GM18508 (cell line): Measurements from ENCODE around the gene PRICKLE2.
"Not testable (repeated sequence)": the region's sequence is repeated elsewhere in the genome, so short reads cannot be mapped to it uniquely, and the experiment has no call there.

Experiments used
- ATAC-seq: cut with Tn5 transposase; IDR thresholded peaks from one replicate; pipeline ENCODE4 v1.9.1; 2021; ENCODE audit warnings: moderate number of reproducible peaks; ENCODE audit not compliant: insufficient read depth, unreplicated experiment

Gene PRICKLE2

DNA sequence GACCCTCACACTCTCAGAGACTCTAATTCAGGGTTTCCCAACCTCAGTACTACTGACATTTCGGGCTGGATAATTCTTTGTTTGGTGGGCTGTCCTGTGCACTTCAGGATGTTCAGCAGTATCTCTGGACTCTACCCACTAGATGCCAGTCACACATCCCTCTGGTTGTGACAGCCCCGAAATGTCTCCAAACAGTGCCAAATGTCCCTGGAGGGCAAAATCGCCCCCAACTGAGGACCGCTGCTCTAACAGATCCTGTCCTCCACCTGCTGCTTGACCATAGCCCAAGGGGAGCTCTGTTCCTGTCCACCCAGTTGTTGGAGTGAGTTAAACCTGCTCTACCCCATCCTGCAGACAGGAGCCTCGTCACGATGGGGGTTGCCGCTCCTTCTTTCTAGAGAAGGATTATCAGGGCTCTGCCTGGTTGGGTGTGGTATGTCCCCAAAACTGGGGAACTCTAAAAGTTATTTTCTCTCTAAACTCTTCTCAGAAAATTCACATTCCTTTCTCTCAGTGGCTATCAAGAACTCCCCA is 116.4 kb downstream of the PRICKLE2 start:
- ATAC-seq = no peak

DNA sequence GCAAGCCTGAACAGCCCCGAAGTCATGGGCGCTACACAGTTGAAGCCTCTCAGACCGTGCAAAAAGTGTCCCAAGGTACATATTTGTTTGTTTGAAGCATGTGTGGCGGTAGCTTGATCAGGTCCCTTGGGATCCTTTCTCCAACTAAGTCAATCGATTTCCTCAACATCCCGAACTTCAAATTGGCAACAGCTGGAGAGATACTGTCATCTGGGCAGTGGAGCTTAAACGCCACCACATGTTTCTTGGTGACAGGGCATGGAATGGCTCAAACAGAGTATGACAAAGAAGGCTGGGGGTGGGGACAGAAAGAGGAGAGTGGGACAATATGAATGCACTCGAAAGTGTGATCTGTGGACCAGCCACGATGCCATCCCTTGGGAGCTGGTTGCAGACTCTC is 117.0 kb downstream of the PRICKLE2 start:
- ATAC-seq = no peak

DNA sequence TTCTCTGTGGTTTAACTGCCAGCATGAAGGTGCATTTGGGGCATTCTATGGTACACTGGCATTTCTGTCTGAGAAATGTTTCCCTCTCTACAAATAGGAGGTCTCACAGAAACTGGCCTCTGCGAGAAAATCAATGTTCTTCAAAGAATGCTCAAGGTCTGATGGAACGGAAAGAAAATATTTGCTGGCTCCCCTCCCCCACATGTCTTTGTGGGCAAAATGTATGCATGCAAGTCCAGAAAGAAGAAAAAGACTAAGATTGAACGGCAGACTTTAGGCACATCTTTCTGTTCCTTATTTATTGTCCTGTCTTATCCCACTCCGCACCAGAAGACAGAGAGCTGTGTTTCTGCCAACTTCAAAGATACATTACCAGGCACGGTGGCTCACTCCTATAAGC is 118.1 kb downstream of the PRICKLE2 start:
- ATAC-seq = no peak

DNA sequence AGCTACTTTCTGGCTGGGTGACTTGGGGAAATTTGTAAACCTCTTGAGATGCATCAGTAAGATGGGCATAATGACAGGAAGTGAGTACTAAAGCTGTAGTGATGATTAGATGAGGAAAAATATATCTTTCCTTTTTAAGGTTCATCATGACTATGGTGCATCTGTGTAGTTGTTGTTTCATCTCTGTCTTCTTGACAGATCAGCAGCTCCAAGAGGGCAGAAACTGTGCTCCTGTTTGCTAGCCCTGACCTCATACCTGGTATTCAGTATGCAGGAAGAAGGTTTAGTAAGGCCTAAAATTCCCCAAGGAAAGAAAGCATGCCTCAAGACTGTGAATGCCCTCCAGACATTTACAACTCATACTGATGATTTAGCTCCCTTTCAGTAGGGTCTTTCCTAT is 119.5 kb downstream of the PRICKLE2 start:
- no peak for ATAC-seq

DNA sequence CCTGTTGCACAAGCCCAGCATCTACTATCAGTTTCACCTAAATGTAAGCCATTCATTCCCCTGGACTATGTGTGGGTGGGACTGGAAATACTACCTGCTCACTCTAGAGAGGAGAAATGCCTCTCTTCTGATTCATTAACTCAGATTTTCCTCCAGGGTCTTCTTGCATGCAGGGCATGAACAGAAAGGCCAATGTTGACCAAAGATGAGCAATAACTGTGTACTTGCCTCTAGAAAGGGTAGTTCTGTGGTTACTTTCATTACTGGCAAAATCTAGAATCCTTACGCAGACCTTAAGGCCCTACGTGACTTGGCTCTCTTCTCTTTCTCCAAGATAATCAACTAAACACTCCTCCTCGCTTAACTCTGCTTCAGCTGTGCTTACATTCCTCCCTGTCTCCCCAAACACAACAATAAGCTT is 120.6 kb downstream of the PRICKLE2 start:
- ATAC-seq = no peak

DNA sequence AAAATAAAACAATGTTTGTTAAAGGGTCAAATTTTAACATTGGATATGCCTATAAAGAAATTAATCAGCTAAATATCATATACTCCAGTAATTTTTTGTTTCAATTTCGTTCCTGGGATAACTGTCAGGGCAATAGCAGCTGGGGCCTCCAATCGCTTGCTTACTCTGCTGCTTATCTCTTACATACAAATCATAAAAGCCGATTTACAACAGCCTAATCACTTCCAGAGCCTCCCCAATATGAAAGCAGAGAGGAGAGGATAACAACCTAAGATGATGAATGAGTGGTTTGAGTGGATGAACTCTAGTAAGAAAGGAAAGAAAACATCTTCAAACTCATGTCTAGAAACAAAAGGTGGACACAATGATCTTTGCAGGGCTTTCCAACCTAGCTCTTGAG is 121.3 kb downstream of the PRICKLE2 start:
- no peak for ATAC-seq

DNA sequence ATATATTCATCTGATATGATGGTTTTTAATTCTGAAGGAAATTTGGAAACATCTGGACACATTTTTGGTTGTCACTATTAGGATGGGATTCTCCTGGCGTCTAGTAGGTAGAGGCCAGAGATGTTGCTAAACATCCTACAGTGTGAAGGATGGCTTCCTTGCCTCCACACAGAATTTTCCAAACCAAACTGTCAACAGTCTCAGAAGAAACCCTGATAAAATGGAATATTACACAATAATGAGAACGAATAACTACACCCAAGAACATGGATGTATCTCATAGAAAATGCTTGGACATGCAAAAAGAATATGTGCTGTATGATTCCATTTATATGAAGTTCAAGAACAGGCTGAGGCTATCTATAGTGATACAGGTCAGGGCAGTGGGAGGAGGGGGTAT is 122.1 kb downstream of the PRICKLE2 start:
- ATAC-seq = no peak

DNA sequence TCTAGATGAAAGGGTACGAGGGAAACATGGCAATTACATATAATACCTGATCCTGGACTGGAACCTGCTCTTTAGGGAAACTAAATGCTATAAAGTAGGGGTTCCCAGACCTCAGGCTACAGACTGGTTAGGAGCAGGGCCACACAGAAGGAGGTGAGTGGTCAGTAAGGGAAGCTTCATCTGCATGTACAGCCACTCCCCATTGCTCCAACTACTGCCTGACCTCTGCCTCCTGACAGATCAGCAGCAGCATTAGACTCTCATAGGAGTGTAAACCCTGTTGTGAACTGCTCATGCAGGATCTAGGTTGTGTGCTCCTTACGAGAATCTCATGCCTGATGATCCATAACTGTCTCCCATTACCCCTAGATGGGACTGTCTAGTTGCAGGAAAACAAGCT is 123.1 kb downstream of the PRICKLE2 start:
- no peak for ATAC-seq

DNA sequence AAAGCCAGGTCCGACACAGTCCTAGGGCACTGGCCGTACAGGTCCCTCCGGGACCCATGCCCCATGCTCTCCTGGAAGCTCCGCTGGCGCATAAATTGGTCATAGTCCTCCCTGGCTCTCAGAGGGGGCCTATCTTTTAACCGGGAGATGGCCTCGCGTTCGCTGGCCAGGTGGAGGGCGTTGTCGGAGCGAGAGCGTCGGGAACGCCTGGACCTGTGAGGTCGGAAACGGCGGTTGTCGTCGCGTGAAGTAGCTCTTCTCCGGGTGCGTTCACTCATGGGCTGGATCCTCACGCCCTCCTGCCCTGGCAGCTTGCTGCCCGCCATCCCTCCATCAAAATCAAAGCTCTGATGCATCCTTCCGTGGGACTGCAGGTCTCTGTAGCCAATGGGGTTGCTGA is 126.0 kb downstream of the PRICKLE2 start:
- ATAC-seq = no peak

DNA sequence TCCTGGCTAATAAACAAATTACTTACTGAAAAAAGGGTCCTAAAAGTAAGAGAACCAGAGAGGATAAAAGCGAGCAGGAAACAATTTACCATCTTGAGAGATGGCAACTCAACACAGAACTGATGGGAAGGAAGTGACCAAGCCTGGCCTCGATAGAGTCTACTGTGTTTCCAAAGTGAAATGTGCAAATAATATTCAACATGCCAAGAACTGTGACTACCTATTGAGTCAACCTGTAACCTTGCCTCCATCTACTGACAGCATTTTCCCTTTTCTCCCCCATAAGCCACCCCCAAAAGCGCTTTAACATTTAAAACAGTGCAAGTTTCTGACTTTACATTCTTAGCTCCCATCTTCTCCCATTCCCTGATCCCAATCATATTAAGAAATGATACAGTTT is 126.6 kb downstream of the PRICKLE2 start:
- no peak for ATAC-seq

DNA sequence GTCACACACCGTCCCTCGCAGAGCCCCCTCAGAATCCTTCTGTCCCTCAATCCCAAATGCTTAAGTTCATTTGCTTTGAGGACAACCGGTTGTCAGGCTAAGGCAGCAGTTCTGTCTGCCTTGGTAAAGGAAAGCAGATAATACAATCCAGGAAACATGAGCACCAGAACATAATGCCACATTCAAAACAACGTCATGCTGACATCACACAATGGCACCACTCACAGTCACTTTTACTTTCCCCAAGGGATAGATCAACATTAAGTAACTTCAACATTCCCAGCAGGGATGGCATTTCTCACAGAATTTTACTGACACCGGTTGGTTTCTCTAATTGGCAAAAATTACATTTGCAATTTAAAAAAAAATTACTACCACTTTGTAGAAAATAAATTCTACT is 127.3 kb downstream of the PRICKLE2 start:
- no peak for ATAC-seq

DNA sequence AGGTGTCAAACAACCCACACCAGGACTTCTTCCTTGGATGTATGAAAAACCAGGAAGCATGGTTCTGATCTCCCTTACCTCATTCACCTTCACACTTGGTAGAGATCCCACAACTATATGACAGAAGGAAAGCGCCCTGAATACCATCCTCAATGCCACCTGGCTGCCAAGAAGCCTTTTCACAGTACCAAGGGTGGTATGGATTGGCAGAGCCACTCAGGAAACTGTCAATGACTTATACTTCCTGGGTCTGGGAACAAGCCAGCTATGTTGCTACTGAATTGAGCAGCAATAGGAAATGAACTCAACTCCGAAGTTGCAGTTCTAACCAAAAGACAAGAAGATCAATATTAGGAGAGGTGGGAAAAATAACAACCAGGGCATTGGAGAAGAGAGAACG is 129.5 kb downstream of the PRICKLE2 start:
- no peak for ATAC-seq

DNA sequence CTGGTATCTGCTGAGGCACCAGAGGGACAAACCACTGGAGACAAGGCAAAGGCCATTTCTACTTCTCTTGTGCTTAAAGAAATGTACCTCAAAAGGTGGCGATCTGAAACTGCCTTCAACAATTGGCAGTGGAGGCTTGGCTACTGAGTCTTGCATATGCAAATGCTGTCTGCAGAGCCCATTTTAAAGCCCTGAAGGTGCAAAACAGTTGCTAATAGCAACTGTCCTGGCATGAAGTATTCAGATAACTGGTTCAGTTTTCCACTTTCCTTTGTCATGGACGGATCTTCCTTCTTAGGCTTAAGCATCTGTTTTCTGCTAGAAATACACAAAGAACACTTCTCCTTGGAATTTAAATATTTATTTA is 130.6 kb downstream of the PRICKLE2 start:
- ATAC-seq = no peak

DNA sequence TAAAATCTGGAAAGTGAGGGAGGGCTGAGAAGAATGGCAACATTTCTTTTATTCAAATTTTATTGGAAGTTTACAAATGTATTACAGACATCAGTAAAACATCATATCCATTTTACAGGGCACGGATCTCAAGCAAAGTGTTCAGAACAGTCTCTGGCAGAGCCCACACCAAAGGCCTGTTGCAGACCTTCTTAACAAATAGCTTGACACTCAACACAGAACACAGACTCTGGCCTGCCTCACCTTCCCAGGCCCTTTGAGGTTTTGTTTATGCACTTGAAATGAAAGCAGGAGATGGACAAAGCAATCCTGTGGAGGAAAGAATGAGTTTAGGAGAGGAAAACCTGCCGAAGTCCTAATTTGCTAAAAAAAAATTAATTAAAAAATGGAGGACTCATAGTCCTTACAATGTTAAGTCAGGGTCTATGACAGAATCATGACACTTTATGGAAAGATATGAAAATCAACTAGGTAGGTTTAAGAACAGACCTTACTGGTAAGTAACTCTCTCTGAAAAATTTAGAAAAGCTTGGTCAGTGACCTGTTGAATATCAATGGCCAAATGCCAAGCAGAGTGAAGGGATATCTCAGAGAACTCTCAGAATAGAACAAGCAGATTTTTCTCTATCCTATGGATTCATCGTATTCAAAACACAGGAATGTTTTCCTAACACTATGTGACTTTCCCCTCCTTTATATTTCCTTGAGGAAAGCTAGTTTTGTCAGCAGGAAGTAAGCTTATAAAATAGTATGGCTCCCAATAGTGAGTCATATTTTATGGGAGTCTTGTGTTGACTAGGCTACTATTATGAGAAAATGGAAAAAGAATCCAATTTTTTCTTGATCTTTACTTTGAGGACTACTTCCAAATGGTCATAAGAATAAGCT is 131.2 kb downstream of the PRICKLE2 start:
- ATAC-seq = no peak

DNA sequence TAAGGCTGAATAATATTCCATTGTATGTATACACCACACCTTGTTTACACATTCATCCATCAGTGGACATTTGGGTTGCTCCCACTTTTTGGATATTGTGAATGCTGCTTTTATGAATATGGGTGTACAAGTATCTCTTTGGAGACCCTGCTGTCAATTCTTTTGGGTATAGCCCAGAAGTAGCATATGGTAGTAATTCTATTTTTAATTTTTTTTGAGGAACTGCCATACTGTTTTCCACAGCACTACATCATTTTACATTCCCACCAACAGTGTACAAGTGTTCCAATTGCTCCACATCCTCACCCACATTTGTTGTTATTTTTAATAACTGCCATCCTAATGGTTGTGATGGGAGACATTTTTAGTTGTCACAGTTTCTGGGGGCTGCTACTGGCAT is 132.1 kb downstream of the PRICKLE2 start:
- ATAC-seq = no peak

DNA sequence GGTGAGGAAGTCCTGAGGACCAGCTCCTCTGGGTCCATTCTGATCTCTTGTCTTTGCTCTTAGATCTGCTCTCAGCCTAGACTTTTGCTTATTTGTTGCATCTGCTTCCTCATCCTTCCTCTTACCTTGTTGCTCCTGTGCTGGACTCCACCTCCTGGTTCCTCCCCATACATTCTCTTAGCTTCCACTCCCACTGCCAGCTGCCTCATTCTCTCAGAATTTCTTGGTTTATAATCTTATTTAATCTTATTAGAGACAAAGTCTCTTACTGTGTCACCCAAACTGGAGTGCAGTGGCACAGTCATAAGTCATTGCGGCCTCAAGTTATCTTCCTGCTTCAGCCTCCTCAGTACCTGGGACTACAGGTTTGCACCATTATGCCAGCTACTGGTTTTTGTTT is 133.8 kb downstream of the PRICKLE2 start:
- no peak for ATAC-seq

DNA sequence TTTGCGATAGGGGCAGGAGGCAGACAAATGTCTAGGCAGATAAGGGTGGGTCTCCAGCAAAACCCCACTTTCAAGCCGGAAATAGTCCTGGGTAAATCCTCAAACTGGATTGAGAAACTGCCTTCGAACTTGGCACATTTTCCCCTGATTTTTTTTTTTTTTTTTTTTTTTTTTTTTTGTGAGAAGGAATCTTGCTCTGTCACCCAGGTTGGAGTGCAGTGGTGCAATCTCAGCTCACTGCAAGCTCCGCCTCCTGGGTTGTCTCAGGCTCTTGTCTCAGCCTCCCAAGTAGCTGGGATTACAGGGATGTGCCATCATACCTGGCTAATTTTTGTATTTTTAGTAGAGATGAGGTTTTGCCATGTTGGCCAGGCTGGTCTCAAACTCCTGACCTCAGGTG is 135.9 kb downstream of the PRICKLE2 start:
- not testable (repeated sequence) for ATAC-seq

DNA sequence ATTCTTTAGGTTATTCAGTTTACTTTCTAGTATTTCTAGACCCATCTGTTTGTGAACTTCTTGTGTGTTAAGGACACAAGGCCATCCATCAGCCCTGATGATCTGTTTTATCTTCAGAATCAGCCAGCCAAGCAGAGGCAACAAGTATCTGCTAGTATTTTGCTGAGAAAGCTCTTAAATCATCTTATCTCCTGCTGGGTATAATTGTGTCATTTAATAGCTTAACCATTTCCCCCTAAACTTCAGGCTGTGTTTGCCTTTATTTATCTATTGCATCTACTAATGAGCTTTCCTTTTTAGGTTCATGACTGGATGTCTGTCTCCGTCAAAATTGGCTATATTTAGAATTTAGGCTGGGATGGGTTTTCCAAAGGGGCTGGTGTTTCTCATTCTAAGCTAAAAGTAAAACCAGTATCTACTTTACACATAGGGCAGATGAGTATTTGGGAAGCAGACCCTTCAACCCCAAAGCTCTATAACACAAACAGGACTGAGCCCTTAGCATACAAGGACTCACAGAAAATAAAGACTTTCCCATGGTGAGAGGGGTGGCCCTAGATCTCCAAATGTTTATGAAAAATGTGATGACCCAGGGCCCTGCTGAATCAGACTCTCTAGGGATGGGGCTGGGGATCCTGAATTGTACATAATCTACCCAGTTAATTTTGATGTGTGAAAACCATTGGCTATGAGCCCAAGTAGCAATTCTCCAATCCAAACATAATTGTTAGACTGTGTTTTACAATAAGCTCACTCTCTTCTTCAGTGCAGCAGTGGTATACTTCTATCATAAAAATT is 136.7 kb downstream of the PRICKLE2 start:
- ATAC-seq = no peak

DNA sequence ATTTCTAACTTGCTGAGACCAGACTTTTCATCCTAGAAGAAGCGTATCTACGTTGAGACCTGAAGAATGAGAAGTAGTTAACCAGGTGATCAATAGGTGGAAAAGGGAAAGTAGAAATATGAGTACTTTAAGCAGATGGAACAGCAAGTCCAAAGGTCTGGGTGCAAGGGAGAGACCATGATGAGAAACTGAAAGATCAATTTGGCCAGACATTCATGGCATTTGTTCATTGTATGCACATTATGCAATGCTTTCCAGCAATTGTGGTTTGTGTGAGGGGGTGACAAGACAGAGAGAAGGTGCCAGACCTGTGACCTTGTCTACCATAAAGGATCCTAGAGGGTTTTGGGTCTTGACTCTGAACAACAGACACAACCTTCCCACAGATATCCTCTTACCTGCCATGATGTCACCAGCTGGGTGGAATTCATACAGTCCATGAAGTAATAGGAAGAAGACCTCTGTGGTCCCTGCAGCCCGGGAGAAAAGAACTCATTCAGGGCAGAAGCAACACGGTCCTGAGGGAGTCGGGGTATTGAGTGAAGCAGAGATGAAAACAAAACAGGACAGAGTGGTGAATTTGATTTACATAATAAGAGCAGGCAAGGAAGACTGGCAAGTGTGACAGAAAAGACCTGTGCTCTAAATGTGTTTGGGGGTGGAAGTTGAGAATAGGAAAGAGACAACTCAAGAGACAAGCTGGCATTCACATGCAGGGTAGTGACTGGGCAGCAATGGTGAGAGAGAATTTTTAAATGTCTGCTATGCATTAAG is 138.6 kb downstream of the PRICKLE2 start:
- ATAC-seq = no peak

DNA sequence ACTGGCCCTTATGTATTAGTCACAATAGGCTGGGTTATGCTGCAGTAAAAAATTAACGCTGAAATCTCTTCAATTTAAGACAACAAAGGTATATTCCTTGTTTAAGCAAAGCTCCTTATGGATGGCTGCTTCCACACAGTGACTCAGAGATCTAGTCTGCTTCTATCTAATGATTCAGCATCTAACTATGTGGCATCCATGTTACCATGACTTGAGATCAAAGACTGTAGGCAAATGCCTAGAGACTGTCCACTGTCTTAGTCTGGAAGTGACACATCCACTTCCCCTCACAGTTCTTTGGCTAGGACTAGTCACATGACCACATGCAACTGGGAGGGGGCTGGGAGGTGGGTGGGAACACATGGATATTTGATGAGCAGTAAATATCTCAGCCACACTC is 140.6 kb downstream of the PRICKLE2 start:
- ATAC-seq = no peak

DNA sequence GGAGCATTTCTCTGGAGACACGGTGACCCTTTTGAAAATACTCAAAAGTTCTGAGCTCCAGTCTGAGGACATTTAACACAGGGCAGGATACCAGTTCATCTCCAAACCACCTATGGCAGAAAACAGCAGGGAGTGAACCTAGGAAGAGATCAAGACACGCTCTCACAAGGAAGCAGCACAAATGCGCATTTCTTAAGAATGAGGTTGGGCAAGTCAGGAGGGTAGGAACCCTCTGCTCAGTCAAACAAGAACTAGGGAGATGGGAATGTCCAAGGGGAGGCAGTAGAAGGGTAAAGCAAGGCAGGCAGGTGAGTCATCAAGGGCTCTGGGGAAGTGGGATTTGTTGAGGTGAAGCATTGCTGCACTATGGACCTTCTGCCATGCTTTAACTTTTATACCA is 141.7 kb downstream of the PRICKLE2 start:
- ATAC-seq = no peak
